Astrocyte (in vitro differentiated cells and primary cell): Measurements from ENCODE around the gene UQCC2.

Source experiments
- CTCF ChIP-seq: IDR thresholded peaks from 2 replicates; pipeline ENCODE4 v1.5.1; 2011; ENCODE audit warnings: low read depth, mild to moderate bottlenecking, inconsistent platforms, low read length, moderate library complexity; ENCODE audit not compliant: insufficient read depth
- EZH2 ChIP-seq: IDR thresholded peaks from 2 replicates; pipeline ENCODE4 v1.6.1; 2012; ENCODE audit warnings: mild to moderate bottlenecking, low read length, inconsistent platforms; ENCODE audit not compliant: insufficient read depth

DNA sequence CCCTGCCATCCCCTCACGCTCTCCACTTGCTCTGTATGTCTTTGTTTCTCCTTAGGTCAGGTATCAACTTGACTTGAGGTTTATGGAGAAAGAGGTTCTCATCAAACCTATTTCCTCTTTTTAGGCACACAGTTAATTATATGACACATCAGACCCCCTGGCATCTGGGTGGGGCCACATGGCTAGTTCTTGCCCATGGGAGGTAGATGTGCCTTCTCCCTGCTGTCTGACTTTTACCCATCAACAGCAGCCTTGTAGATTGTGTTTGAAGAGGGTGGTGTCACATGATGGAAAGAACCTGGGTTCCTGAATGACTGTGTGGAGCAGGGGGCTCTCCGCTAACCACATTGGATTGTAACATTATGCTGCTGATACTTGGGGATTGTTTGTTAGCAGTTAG is 7.2 kb upstream of the UQCC2 start:
- no peak for TF ChIP-seq CTCF
- TF ChIP-seq EZH2: no peak
